GM10266 (cell line): ENCODE results near the gene TES.
"Not testable (repeated sequence)": the region's sequence is repeated elsewhere in the genome, so short reads cannot be mapped to it uniquely, and the experiment has no call there.

Experiments used
- DNase-seq: peaks from one replicate; pipeline ENCODE4 v3.0.0; 2012; ENCODE audit errors: extremely low spot score
- CTCF ChIP-seq: IDR thresholded peaks from 2 replicates; pipeline ENCODE4 v1.5.1; 2012; ENCODE audit warnings: mild to moderate bottlenecking, low read depth; ENCODE audit not compliant: control insufficient read depth, insufficient read depth; ENCODE audit errors: missing control alignments

The TES gene

GRCh38 chr7:116167177-116167576 is 43.2 kb upstream of the TES start:
- no peak for DNase-seq
- TF ChIP-seq CTCF, result peak; percentile 5

- no peak for DNase-seq
- TF ChIP-seq CTCF, result no peak
Measured at GRCh38 chr7:116169060-116169459, 41.3 kb upstream of the TES start.

GRCh38 chr7:116170180-116170579 is 40.2 kb upstream of the TES start:
- no peak for TF ChIP-seq CTCF
- DNase-seq, result no peak

- no peak for TF ChIP-seq CTCF
- DNase-seq, result no peak
Measured at GRCh38 chr7:116171094-116171493, 39.2 kb upstream of the TES start.

GRCh38 chr7:116172353-116172752 is 38.0 kb upstream of the TES start:
- DNase-seq, result no peak
- TF ChIP-seq CTCF, result no peak

- TF ChIP-seq CTCF, result peak; percentile 45
- peak; percentile 34 for DNase-seq
Measured at GRCh38 chr7:116173051-116174028, 37.0 kb upstream of the TES start.

GRCh38 chr7:116175095-116175494 is 35.2 kb upstream of the TES start:
- not testable (repeated sequence) for DNase-seq
